Measurements from ENCODE around the gene PLCB3. TPM values are rescaled to one million over a fixed set of nuclear protein-coding genes. Genes with fewer than 3 reads are reported as not detected.

The PLCB3 gene
- total RNA-seq, 1 experiment from 2014 or later: 80.2 TPM

DNA sequence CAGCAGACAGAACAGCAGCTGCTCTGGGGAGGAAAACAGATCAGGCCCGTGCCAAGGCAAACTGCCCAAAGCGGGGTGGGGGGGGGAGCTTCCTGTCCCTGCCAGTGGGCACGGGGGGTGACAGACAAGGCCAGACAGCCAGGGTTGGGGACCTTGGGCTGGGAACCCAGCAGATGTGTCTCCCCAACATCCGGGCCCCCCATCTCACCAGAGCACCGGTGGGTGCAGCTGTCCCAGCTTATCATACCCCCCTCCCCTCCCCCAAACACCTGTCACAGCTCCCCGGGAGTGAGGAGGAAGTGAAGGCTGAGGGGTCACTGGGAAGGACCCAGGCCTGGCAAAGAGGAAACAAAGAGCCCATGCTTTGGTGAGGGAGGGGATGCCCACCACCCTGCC, 5.9 kb upstream of the PLCB3 start:
- Mint-ChIP-seq H3K27me3 (ENCODE audit: low read depth) (no peaks in the 10 kb centered on the region), H3K9me3 (no peaks in the 10 kb centered on the region; a peak in 1 of 5 replicates), H3K4me3 (peak overlapping the region; percentile 88 to 94), H3K4me1 (peaks cover 38 to 46% of the 10 kb centered on the region in 2 experiments), H3K27ac (no peak overlapping the region; a peak in 1 of 7 replicates), H3K36me3 (ENCODE audit: insufficient read depth in 1 of 3, low read depth in 3 of 3) (peaks cover 12 to 22% (median 13%) of the 10 kb centered on the region in 3 experiments; a peak in 6 of 7 replicates)
- H2BK15ac ChIP-seq (ENCODE audit: low read depth, low read length): no peak overlapping the region
- no peak overlapping the region for H3K14ac ChIP-seq (ENCODE audit: insufficient read depth, low read length)
- no peak overlapping the region for H3K4ac ChIP-seq (ENCODE audit: low read depth, low read length)
- no peak overlapping the region for H2BK20ac ChIP-seq (ENCODE audit: low read depth, low read length, poor library complexity, severe bottlenecking)
- H2AFZ ChIP-seq (ENCODE audit: low read length): no peak overlapping the region
- H2BK120ac ChIP-seq (ENCODE audit: low read depth, low read length, poor library complexity, severe bottlenecking): no peak overlapping the region
- peaks cover 9% of the 10 kb centered on the region; the same call in 1 of the 2 replicates for H3K79me2 ChIP-seq (ENCODE audit: insufficient read depth, low read length)
- no peak overlapping the region for H2AK5ac ChIP-seq (ENCODE audit: insufficient read length, low read length)
- peaks cover 19% of the 10 kb centered on the region for H3K23me2 ChIP-seq (ENCODE audit: insufficient read length, low read depth, low read length, poor library complexity, severe bottlenecking)
- no peak overlapping the region for H3K56ac ChIP-seq (ENCODE audit: insufficient read length, low read depth, low read length)
- H3K4me1 ChIP-seq (ENCODE audit: insufficient read depth, low read length): peaks cover 9% of the 10 kb centered on the region; the same call in 1 of the 2 replicates
- no CpG with 5 or more reads among the region's 6 CpGs for WGBS (ENCODE audit: extremely low coverage, insufficient read length, low lambda C conversion rate)
- H4K91ac ChIP-seq (ENCODE audit: insufficient read length, low read depth, low read length): no peak overlapping the region
- no peaks in the 10 kb centered on the region for H3K9me3 ChIP-seq (ENCODE audit: control insufficient read depth, low read depth, low read length)
- H3K27me3 ChIP-seq (ENCODE audit: insufficient read depth, low read length): no peaks in the 10 kb centered on the region
- H3K4me2 ChIP-seq (ENCODE audit: insufficient read depth, insufficient read length, low read length): peak overlapping the region; percentile 39
- TF ChIP-seq, protein P1, sequence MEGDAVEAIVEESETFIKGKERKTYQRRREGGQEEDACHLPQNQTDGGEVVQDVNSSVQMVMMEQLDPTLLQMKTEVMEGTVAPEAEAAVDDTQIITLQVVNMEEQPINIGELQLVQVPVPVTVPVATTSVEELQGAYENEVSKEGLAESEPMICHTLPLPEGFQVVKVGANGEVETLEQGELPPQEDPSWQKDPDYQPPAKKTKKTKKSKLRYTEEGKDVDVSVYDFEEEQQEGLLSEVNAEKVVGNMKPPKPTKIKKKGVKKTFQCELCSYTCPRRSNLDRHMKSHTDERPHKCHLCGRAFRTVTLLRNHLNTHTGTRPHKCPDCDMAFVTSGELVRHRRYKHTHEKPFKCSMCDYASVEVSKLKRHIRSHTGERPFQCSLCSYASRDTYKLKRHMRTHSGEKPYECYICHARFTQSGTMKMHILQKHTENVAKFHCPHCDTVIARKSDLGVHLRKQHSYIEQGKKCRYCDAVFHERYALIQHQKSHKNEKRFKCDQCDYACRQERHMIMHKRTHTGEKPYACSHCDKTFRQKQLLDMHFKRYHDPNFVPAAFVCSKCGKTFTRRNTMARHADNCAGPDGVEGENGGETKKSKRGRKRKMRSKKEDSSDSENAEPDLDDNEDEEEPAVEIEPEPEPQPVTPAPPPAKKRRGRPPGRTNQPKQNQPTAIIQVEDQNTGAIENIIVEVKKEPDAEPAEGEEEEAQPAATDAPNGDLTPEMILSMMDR (conservative IDR thresholded peaks at IDR 0.05): no peak
- DNase-seq: no peak
- H3K9ac ChIP-seq (ENCODE audit: extremely low read depth, insufficient read length, low read length): peak overlapping the region; percentile 50
- H3K23ac ChIP-seq (ENCODE audit: insufficient read length, low read depth, low read length): no peak overlapping the region
- no peak overlapping the region for H4K8ac ChIP-seq (replicated peaks; ENCODE audit: insufficient read length, low read depth, low read length)
- no peaks in the 10 kb centered on the region for H3K79me1 ChIP-seq (ENCODE audit: insufficient read depth, low read depth, low read length, poor library complexity, severe bottlenecking)
- no peak overlapping the region for H3K27ac ChIP-seq (ENCODE audit: insufficient read length, low read depth, low read length)
- H3T11ph ChIP-seq (ENCODE audit: low read length): no peak overlapping the region
- H2BK12ac ChIP-seq (ENCODE audit: insufficient read length, low read depth, low read length): no peak overlapping the region
- no peak overlapping the region for H4K5ac ChIP-seq (ENCODE audit: insufficient read length, low read depth, low read length)
- no peak overlapping the region for H3K18ac ChIP-seq (ENCODE audit: insufficient read length, low read depth, low read length)
- H2BK5ac ChIP-seq (ENCODE audit: insufficient read length, low read length): no peak overlapping the region
- no peaks in the 10 kb centered on the region for H4K20me1 ChIP-seq (ENCODE audit: control insufficient read depth, insufficient read depth, insufficient read length)

Measured in H9 (cell line).